D721Med (cell line): ENCODE data around the gene PTGFRN.

Experiments used
- DNase-seq: peaks from one replicate; pipeline ENCODE4 v3.0.0; 2011; ENCODE audit warnings: low spot score; ENCODE audit not compliant: insufficient read length
- FAIRE-seq: peaks from 2 replicates; lab custom pipeline; 2011; peaks lifted over from hg19 to GRCh38; lab: Jason Lieb, UNC
- CTCF ChIP-seq: IDR thresholded peaks from 2 replicates; pipeline ENCODE4 v1.5.1; 2012; ENCODE audit warnings: mild to moderate bottlenecking, control low read depth; ENCODE audit not compliant: insufficient read depth; ENCODE audit errors: missing control alignments

Gene PTGFRN

GRCh38 chr1:116916533-116917445, 7.1 kb downstream of the PTGFRN start:
- TF ChIP-seq CTCF, result no peak
- DNase-seq (no peak), FAIRE-seq (no peak)

GRCh38 chr1:116918714-116919357, 9.1 kb downstream of the PTGFRN start:
- FAIRE-seq (no peak), DNase-seq (no peak)
- no peak for TF ChIP-seq CTCF

GRCh38 chr1:116919802-116920201, 10.1 kb downstream of the PTGFRN start:
- DNase-seq (no peak), FAIRE-seq (no peak)
- TF ChIP-seq CTCF, result no peak

- DNase-seq (no peak), FAIRE-seq (no peak)
- TF ChIP-seq CTCF, result no peak
These were observed 10.5 kb downstream of the PTGFRN start for GRCh38 chr1:116920211-116920610.

GRCh38 chr1:116921301-116921885, 11.7 kb downstream of the PTGFRN start:
- no peak for TF ChIP-seq CTCF
- FAIRE-seq (no peak), DNase-seq (no peak)

GRCh38 chr1:116921937-116922336, 12.2 kb downstream of the PTGFRN start:
- FAIRE-seq (no peak), DNase-seq (no peak)
- no peak for TF ChIP-seq CTCF
